Measurements from ENCODE around the gene CLDN1. TPM values are rescaled to one million over a fixed set of nuclear protein-coding genes. Genes with fewer than 3 reads are reported as not detected.

Gene CLDN1
- total RNA-seq, 1 donor from 2014 or later = 0.14 TPM

GRCh38 chr3:190299969-190300368 lies 22.3 kb downstream of the CLDN1 start:
- Mint-ChIP-seq H3K4me1 (no peaks in the 10 kb centered on the region), H3K36me3 (ENCODE audit: low read depth) (no peaks in the 10 kb centered on the region), H3K9me3 (no peaks in the 10 kb centered on the region), H3K4me3 (no peak overlapping the region), H3K27me3 (ENCODE audit: low read depth) (no peaks in the 10 kb centered on the region), H3K27ac (ENCODE audit: unreplicated experiment) (no peak overlapping the region)
- no peak for TF ChIP-seq CTCF (conservative IDR thresholded peaks at IDR 0.05)
- no peak for DNase-seq (ENCODE audit: low read depth, low spot score)

- H3K36me3 Mint-ChIP-seq (ENCODE audit: low read depth) = peaks cover 11% of the 10 kb centered on the region
- no peaks in the 10 kb centered on the region for H3K4me1 Mint-ChIP-seq
- H3K9me3 Mint-ChIP-seq = peaks cover 17% of the 10 kb centered on the region
- H3K4me3 Mint-ChIP-seq = no peak overlapping the region
- H3K27me3 Mint-ChIP-seq (ENCODE audit: low read depth) = no peaks in the 10 kb centered on the region
- no peak overlapping the region for H3K27ac Mint-ChIP-seq (ENCODE audit: unreplicated experiment)
- no peak for TF ChIP-seq CTCF (conservative IDR thresholded peaks at IDR 0.05)
- no peak for DNase-seq (ENCODE audit: low read depth, low spot score)
These were observed 28.2 kb downstream of the CLDN1 start for GRCh38 chr3:190294030-190294429.

- H3K4me3 Mint-ChIP-seq = no peak overlapping the region
- H3K27me3 Mint-ChIP-seq (ENCODE audit: low read depth) = no peaks in the 10 kb centered on the region
- H3K9me3 Mint-ChIP-seq = peaks cover 17% of the 10 kb centered on the region
These were observed 28.6 kb downstream of the CLDN1 start for GRCh38 chr3:190293621-190294020.

GRCh38 chr3:190291994-190292584 lies 30.2 kb downstream of the CLDN1 start:
- Mint-ChIP-seq H3K9me3 (peaks cover 22% of the 10 kb centered on the region), H3K4me3 (no peak overlapping the region), H3K27ac (ENCODE audit: unreplicated experiment) (no peak overlapping the region), H3K27me3 (ENCODE audit: low read depth) (no peaks in the 10 kb centered on the region), H3K4me1 (no peaks in the 10 kb centered on the region), H3K36me3 (ENCODE audit: low read depth) (peaks cover 15% of the 10 kb centered on the region)
- DNase-seq (ENCODE audit: low read depth, low spot score) = no peak
- TF ChIP-seq CTCF (conservative IDR thresholded peaks at IDR 0.05) = no peak

More at GRCh38 chr3:190293621-190294020, 28.6 kb downstream of the CLDN1 start:
- H3K4me1 Mint-ChIP-seq = no peaks in the 10 kb centered on the region
- H3K36me3 Mint-ChIP-seq (ENCODE audit: low read depth) = peaks cover 11% of the 10 kb centered on the region
- H3K27ac Mint-ChIP-seq (ENCODE audit: unreplicated experiment) = no peak overlapping the region
- no peak for TF ChIP-seq CTCF (conservative IDR thresholded peaks at IDR 0.05)
- DNase-seq (ENCODE audit: low read depth, low spot score) = no peak

- no peak for TF ChIP-seq CTCF (conservative IDR thresholded peaks at IDR 0.05)
- Mint-ChIP-seq H3K4me3 (no peak overlapping the region), H3K27me3 (ENCODE audit: low read depth) (no peaks in the 10 kb centered on the region), H3K4me1 (no peaks in the 10 kb centered on the region), H3K27ac (ENCODE audit: unreplicated experiment) (no peak overlapping the region), H3K9me3 (peaks cover 29% of the 10 kb centered on the region), H3K36me3 (ENCODE audit: low read depth) (peaks cover 21% of the 10 kb centered on the region)
- no peak for DNase-seq (ENCODE audit: low read depth, low spot score)
These were observed 32.3 kb downstream of the CLDN1 start for GRCh38 chr3:190289989-190290388.
